Activated naive CD8-positive, alpha-beta T cell treated with anti-CD3 and anti-CD28 coated beads, Interleukin-2, amount 50 U/mL, for 16 hours (primary cell): ENCODE measurements around the gene ANKRD55.
A peak's percentile ranks its signal among the peaks of the same experiment; 100 is the strongest.
"Not testable (repeated sequence)": the region's sequence is repeated elsewhere in the genome, so short reads cannot be mapped to it uniquely, and the experiment has no call there.

Experiments
- DNase-seq: peaks from one replicate; pipeline ENCODE4 v3.0.0-alpha.2; 2020; ENCODE audit warnings: low read depth, low spot score

The ANKRD55 gene

GRCh38 chr5:56207537-56207936, 25.6 kb downstream of the ANKRD55 start:
- DNase-seq = no peak

- no peak for DNase-seq
Observed at GRCh38 chr5:56206126-56206910, 26.8 kb downstream of the ANKRD55 start.

- not testable (repeated sequence) for DNase-seq
Observed at GRCh38 chr5:56203936-56204335, 29.2 kb downstream of the ANKRD55 start.

GRCh38 chr5:56202483-56202882, 30.6 kb downstream of the ANKRD55 start:
- no peak for DNase-seq

GRCh38 chr5:56201762-56202261, 31.3 kb downstream of the ANKRD55 start:
- not testable (repeated sequence) for DNase-seq

GRCh38 chr5:56200971-56201666, 32.0 kb downstream of the ANKRD55 start:
- DNase-seq = peak; percentile 15

- DNase-seq = no peak
Observed at GRCh38 chr5:56195016-56195415, 38.1 kb downstream of the ANKRD55 start.

- DNase-seq = no peak
Observed at GRCh38 chr5:56192246-56192645, 40.9 kb downstream of the ANKRD55 start.

- DNase-seq = no peak
Observed at GRCh38 chr5:56191656-56192055, 41.5 kb downstream of the ANKRD55 start.

GRCh38 chr5:56190497-56190896, 42.6 kb downstream of the ANKRD55 start:
- no peak for DNase-seq

GRCh38 chr5:56185768-56186311, 47.3 kb downstream of the ANKRD55 start:
- no peak for DNase-seq

- DNase-seq = no peak
Observed at GRCh38 chr5:56183506-56183905, 49.6 kb downstream of the ANKRD55 start.

GRCh38 chr5:56179442-56179841, 53.7 kb downstream of the ANKRD55 start:
- no peak for DNase-seq

- no peak for DNase-seq
Observed at GRCh38 chr5:56178823-56179222, 54.3 kb downstream of the ANKRD55 start.

- no peak for DNase-seq
Observed at GRCh38 chr5:56176871-56177533, 56.1 kb downstream of the ANKRD55 start.

- DNase-seq = no peak
Observed at GRCh38 chr5:56176155-56176798, 56.9 kb downstream of the ANKRD55 start.

- DNase-seq = no peak
Observed at GRCh38 chr5:56175488-56175887, 57.6 kb downstream of the ANKRD55 start.

- DNase-seq = no peak
Observed at GRCh38 chr5:56175021-56175420, 58.1 kb downstream of the ANKRD55 start.

GRCh38 chr5:56172241-56172640, 60.9 kb downstream of the ANKRD55 start:
- DNase-seq = no peak

GRCh38 chr5:56170557-56170956, 62.6 kb downstream of the ANKRD55 start:
- no peak for DNase-seq

GRCh38 chr5:56169949-56170348, 63.2 kb downstream of the ANKRD55 start:
- DNase-seq = no peak

GRCh38 chr5:56169281-56169680, 63.8 kb downstream of the ANKRD55 start:
- no peak for DNase-seq
